Activated CD4-positive, CD25-positive, alpha-beta regulatory T cell treated with anti-CD3 and anti-CD28 coated beads, Interleukin-2, amount 50 U/mL, for 72 hours (primary cell): ENCODE data around the gene GNG2.

Experiments used
- DNase-seq: peaks from one replicate; pipeline ENCODE4 v3.0.0; 2021

The GNG2 gene

DNA sequence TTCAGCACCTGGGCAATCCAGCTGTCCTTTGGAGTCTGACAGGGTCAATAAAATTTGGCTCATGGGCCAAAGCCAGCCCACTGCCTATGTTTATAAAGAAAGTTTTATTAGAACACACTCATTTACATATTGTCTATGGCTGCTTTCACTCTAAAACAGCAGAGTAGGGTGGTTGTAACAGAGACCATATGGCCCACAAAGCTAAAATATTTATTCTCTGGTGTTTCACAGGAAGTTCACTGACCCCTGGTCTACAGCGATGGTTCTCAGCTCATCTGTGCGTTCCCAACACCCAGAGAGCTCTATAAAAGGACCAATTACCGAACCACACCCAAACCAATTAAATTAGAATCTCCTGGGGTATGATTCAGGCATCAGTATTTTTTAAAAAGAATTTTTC lies 91.2 kb downstream of the GNG2 start:
- no peak for DNase-seq

DNA sequence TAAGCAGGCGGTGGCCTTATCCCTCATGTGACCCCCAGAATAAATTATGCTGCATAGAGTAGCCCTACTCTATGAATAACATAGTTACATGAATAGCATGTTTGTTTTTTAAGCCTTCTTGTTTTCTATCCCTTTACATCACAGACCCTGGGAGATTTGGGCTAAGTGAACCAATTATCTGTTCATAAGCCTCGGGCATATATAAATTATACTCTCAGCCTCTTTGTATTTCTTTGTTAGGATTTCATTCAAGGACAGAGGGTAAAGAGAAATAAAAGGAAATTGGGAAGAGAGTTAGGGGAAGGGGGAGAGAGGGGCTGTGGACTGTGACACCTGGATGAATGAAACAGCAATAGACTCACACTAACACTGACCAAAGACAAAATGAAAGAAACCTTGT lies 93.6 kb downstream of the GNG2 start:
- no peak for DNase-seq

DNA sequence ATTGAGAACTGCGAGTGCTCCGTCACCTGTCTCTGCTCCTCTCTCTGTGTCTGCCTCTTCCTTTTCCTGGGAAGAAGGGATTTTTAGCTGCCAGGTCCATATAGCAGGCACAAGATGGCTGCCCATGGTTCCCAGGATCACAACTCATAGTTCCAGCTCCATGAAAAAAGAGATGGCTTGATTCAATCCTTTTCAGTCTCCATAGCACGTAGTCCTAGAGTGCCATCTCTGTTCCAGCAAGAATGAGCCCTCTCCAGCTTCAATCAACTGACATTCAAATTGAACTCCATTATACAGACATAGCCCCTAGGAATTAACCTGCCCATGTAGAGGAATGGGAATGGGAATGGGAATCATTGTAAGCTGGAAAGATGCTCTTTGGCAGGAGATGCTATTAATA lies 94.2 kb downstream of the GNG2 start:
- no peak for DNase-seq

DNA sequence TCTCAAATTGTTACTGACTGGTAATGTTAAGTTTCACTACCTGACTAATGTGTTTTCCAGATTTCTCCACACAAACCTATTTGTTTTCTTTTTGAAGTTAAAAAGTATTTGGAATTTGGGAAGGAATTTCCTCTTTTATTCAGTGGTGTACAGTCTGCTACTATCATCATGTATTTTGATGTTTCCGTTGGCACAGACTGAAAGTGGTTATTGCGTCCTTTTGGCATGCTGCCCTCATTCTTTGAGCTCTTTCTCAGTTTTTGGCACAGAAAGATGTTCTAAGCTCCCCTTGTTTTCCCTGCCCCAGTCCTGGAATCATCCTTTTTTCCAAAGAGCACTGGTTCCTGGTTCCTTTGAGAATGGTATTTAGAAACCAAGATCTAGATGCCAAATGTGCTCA lies 97.5 kb downstream of the GNG2 start:
- no peak for DNase-seq

DNA sequence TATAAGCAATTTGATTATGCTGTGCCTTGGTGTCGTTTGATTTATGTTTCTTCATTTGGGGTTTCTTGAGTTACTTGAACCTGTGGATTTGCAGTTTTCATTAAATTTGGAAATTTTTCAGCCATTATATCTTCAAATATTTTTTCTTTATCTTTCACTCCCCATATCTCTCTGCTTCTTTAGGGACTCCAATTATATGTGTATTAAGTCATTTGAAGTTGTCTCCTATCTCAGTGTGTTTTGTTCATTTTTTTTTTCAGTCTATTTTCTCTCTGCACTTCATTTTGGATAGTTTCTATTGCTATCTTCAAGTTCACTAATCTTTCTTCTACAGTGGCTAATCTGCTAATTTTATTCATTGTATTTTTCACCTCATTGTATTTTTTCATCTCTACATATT lies 99.5 kb downstream of the GNG2 start:
- DNase-seq: no peak

DNA sequence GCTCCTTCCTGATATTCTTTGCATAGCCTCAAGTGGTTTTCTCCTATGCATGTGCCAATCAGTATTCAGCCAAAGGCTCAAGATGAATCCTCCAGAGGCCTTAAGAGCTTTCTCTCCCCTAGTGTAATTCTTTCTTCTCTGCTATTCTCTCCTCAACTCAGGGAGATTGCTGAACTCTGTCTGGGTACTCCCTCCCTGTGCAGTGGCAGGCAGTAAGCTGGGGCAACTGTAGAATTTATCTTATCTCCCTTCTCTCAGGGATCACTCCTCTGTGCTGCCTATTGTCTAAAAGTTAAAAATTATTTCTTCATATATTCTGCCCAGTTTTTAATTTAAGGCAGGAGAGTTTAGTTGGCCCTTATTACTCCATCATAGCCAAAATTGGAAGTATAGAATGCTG lies 100.5 kb downstream of the GNG2 start:
- no peak for DNase-seq

DNA sequence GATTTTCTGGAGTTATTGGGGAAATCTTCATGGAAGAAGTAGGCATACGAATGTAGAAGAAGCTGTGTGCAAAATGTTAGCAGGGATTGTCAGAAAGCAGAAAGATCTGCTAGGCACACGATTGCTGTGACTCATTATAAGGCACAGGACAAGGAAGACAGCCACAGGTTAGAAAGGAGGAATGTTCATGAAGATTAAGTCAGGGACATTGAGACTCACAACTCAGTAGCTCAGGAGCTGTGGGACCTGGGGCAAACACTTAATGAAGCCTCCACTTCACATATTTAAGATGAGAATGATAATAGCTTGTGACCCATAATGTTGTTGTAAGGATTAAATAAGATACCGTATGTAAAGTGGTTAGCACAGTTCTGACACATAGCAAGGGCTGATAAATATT lies 102.3 kb downstream of the GNG2 start:
- no peak for DNase-seq

DNA sequence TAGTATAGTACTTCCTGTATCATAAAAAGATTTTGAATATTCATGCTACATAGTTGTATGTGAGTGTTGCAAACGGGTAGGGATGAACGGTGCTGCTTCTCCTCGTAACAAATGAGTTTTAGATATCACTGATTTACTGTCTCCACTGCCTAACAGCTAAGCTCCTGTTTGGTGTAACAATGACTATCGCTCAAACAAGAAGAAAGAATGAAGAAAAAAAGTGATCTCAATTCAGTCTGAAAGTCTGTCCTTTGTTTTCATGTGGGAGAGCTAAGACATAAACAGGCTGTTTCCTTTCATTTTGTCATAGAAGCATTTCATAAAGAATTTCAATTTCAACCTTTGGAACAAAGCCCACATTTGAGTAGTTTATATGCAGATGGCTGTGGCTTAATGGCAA lies 102.9 kb downstream of the GNG2 start:
- no peak for DNase-seq

DNA sequence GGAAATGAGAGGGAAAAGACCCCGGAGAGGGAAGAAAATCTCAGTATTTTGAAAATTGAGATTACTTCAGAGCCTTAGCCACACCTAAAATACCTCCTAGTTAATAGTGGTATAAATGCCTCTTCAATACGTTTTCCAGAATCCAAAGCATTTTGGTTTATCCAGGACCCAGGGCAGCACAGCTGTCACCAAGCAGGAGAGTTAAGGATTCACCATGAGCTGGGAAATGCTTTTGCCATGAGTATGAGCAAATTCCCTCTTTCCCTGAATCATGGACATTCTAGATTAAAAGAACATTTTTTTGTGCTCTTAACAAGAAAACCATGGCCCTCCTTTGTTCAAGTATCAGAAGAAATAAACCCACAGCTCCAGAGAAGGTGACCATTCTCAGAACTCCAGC lies 107.1 kb downstream of the GNG2 start:
- DNase-seq: no peak

DNA sequence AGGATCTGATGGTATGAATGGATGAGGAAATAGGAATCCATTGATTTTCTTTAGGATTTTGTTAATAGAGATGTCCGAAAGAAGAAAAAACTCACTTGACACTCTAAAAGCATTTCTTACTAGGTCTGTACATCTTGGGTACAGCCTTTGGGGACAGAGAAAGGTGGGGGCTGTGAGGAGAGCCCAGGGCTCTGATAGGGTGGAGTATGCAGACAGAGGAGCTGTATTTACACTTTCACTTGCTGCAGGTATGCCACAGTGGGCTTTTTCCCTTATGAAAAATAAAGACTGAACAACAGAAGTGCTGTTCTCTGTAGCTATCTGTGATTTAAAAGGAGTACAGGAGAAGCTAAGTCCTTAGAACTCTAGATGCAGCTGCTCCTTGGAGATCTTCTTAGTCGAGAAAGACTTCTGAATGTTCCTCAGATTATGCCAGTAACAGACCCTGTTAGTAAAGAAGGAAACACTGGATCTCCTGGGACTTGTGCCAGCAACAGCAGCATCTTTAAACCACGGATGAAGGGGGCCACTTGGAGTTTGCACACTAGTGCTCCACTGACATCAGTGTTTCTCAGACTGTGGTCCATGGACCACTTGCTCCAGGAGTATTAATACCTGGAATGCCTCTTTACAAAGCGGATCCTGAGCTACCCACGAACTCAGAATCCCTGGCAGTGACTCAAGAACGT lies 109.6 kb downstream of the GNG2 start:
- DNase-seq: no peak

DNA sequence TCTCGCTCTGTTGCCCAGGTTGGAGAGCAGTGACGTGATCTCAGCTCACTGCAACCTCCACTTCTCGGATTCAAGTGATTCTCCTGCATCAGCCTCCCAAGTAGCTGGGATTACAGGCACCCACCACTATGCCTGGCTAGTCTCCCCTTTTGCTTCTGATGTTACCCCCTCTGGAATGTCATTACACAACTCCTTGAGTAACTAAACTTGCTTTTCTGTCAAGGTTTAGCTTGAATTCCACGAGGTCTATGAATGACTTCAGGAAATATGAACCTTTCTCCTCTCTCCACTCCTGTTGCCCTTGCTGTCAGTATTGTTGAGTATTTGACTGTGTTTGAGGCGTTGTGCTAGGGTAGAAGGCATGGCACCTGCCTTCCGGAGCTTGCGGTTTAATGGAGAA lies 112.2 kb downstream of the GNG2 start:
- DNase-seq: no peak

DNA sequence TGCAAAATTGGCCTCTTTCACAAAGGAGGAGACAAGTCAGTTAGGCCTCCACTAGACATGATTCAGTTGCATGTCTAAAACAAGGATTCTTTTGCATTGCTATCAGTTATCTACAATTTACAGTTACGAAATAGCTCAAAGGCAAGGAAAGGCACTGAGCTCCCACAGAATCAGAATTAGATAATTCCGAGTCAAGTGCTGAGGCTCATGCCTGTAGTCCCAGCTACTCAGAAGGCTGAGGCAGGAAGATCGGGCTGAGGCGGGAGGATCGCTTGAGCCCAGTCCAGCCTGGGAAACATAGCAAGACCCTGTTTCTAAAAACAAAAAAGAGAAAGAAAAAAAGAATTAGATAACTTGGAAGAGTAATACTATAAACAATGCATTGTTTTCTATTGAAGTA lies 116.7 kb downstream of the GNG2 start:
- no peak for DNase-seq

DNA sequence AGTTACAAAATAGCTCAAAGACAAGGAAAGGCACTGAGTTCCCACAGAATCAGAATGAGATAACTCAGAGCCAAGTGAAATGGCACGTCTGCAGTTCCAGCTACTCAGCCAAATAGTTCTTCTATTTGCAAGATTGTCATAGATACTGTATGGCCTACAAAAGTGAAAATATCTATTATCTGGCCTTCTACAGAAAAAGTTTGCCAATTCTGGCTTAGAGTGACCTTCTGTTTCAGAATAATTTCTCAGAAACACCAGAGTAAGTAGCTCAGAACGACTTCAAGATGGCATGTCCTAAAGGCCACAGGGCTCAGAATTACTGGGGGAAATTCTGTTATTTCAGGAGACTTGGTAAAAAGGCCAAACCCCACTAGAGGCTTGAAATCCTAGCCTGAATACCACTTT lies 118.3 kb downstream of the GNG2 start:
- no peak for DNase-seq

DNA sequence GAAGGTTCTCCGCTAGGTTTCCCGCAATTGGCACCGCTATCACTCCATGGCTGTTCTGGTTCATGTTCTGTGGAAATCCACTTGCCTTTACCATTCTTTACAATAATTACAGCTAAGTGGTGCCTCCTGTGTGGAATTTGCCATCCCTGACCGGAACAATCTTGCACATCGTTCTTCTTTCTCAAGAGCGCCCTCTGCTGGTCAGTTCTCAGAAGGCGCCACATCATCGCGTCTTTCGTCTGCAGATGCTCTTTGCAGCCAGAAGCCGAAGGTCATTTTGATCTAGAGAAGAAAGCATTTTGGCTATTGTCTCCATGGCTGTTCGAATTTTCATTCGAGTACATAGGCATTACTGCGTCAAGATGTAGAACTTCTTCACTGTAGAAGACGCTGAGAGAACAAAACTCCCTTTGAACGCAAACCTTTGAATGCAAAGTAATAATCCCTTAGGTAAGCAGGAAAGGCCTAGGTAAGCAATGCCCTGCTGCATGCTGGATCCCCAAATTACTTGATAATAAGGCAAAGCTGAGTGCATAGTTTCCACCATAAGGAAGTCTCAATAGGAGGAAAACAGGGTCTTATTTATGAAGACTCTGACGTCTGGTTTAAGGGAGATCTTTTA lies 118.8 kb downstream of the GNG2 start:
- peak; percentile 87 for DNase-seq

DNA sequence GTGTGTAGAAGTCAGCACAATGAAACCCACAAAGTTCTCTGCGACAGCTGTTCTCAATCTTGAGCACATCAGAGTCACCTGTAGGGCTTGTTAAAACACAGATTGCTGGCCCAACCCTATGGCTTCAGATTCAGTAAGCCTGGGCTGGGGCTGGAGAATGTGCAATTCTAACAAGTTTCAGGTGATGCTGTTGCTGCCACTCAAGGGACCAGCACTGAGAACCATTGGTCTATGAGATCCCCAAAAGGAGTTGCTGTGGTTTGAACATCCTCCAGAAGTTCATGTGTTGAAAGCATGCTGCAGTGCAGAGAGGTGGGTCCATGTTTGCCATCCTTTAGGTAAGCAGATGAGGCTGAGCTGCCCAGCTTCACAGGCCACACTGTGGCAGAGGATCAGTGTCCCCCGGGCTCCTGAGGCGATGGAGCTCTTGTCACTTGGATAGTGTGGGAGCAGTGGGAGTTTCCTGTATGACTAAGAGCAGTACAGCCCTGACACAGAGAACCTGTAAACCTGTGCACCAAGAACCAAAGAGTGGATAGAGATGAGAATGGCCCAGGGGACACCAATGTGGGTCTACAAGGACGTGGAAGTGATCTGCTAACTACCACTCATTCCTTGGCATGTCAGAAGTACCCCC lies 120.9 kb downstream of the GNG2 start:
- DNase-seq: no peak

DNA sequence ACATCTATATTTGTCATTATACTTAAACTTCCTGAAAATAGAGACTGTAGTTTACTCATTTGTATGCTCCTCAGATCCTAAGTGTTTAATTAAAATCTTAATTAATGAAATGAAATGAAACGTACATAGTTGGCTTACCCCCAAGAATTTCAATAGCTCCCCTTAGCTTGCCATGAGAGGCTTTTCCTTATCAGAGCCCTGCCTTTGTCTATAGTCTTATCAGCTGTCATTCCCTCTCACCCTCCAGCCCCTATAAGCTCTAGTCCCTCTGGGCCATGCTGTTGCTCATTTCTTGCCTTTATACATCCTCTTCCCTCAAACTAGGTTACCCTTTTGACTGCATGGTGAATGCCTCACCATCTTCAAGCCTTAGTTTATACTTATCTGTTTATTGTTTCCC lies 127.8 kb downstream of the GNG2 start:
- DNase-seq: no peak

DNA sequence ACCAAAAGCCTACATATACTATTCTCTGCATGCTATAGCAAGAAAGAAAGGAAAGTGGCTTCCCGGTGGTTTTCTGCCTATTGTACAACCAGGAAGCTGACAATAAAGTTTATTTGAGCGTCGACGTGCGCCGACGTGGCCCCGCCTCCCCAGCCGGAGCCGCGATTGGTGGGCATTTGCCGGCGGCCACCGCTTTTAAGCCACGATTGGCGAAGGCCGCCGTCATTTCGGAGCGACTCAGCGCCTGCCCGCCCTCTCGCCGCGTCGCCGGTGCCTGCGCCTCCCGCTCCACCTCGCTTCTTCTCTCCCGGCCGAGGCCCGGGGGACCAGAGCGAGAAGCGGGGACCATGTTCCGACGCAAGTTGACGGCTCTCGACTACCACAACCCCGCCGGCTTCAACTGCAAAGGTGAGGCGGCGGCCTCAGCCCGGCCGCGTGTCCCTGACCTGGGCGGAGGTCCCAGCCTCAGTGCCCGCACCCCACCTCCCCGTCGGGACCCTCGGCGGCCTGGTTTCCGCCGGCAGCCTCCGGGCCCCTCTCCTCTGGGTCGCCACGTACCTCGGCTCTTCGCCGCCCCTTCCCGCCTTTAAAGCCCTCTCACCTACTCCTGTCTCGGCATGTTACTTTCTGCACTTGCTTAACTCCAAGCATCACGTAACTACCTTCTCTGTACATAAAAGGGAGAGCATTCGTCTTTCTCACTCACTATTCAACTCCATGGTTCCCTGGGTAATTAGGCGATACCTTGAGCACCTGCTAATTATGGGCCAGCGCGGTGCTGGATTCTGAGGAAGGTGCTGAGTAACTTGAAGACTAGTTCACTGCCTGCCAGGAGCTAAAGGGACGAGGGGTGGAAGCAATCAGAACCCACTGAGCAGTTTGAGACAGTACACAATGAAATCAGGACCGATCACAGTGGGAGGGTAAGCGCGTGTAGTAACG lies 129.2 kb downstream of the GNG2 start, which contains the start of gene RTRAF:
TSS of gene RTRAF (plus strand) at position 254 of the 942 bp plus-strand sequence. CDS start at position 348, 94 bp downstream.
- peak; percentile 92 for DNase-seq

DNA sequence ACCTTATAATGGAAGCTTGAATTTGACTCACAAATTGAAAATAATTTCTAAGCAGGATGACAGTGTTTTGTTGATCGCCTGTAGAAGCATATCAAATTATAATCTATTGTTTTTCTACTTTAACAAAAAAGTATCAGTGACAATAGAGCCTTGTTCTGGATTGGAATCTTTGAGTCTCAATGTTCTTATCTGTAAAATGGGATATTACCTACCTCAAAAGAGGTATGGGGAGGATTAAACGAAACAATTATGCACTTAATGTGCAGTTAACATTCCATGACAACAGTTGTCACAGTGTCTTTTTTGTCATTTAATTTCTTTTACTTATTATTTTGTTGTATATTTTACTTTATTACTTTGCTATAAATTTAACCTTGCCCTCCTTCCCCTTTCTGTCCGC lies 130.1 kb downstream of the GNG2 start:
- DNase-seq: no peak

DNA sequence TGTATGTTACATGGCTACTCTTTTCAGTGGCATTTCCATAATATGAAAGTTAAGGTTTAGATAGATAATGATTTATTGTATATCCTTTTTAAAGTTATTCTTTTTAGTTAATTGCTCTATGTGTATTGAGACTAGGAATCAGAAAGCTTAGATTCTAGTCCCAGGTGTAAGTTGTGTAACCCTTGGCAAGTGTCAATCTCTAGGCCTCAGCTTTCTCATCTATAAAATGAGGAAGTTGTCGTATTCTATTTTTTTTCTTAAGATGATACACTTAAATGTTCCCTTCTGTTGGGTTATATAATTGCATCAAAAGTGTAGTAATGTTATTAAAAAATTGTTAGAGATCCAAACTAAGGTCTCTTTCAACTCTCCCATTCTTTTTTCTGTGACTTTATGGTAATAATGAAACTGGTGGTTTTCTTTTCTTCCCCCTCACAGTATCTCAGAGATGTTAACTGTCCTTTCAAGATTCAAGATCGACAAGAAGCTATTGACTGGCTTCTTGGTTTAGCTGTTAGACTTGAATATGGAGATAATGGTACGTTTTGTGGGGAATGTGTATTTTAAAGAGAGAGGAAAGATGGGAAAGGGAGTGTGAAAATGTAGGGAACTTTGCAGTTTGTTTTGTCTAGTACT lies 133.0 kb downstream of the GNG2 start:
- no peak for DNase-seq

DNA sequence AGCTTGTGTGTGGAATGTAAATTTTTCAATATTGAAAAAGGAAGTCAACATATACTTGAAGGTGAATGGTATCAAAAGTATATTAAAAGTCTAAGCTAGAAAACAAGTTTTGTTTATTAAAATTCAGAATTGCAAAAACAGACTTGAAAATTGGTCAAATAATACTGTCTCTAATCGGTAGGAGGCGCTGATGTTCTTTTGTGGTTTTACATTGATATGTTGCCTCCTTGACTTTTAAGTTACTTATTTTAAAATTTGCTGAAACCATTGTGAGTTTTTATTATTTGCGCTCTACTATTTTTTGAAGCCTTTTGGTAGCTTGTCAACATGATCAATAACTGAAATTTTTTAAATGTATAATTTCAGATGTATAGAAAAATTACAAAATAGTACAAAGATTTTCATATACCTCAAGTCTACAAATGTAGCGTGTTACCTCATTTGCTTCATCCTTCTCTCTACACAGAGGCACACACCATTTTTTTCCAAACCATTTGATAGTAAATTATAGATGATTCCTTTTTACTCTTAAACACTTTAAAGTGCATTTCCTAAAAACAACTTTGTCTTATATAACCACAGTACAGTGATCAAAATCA lies 135.8 kb downstream of the GNG2 start:
- DNase-seq: no peak

DNA sequence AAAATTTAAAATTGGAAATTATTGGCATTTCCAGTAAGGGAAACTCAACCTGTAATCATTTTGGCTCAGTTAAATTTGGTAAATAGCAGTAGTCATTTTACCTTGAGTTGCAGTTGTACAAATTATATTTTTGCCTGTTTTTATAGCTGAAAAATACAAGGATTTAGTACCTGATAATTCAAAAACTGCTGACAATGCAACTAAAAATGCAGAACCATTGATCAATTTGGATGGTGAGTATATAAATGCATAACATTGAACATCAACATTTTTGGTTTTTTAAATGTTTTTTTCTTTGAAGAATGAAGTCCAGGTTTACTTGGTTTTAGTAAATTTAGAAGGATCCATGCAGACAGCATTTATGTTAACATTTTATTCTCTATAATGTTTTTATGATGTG lies 137.9 kb downstream of the GNG2 start:
- DNase-seq: no peak

DNA sequence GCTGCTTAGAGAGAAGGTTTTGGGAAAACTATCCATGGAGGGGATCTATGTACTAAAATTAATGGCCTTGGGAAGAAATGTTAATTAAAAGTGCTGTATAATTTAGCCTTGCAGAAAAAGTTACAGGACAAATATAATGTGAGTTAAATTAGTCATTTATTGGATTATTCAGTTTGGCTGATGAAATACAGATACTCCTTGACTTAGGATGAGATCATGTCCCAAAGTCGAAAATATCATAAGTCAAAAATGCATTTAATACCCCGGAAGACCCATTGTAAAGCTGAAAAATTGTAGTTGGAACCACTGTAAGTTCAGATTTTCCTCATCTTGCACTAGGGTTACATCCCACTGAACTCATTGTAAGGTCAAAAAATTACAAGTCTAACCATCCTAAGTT lies 138.7 kb downstream of the GNG2 start:
- DNase-seq: no peak
